Retinal pigment epithelial cell (primary cell): ENCODE data around the gene STARD10.

ENCODE experiments used
- DNase-seq: peaks from one replicate; pipeline ENCODE4 v3.0.0-alpha.2; 2010; ENCODE audit warnings: low read depth
- H3K4me3 ChIP-seq: 2 replicates; pipeline ENCODE4 v1.5.1; 2011; ENCODE audit warnings: mild to moderate bottlenecking, low read length, control low read depth, moderate library complexity
- CTCF ChIP-seq: conservative IDR thresholded peaks from 2 replicates; pipeline ENCODE4 v1.5.1; 2011; ENCODE audit warnings: low read depth, low read length, control low read depth, inconsistent platforms

The STARD10 gene

DNA sequence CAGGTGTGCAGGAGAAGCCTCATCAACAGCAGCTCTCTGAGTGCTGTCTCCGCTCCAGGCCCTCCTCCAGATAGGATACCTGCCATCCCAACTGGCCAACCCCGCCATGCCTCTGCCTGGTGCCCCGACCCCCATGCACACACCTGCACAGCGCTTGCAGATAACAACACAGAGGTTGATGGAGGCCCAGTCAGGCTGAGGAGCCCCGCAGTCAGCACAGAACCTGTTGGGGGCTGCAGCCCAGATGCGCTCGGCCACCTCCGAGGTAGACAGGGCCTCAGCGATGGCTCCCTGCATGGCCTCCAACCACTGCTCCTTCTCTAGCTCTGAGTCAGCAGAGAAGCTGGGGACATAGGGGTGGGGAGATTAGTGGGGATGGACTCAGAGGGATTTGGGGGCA lies 86.8 kb downstream of the STARD10 start:
- TF ChIP-seq CTCF = no peak
- no peak for DNase-seq
- no peak overlapping the region for H3K4me3 ChIP-seq

GRCh38 chr11:72706579-72706978 lies 87.3 kb downstream of the STARD10 start:
- DNase-seq = no peak
- no peak for TF ChIP-seq CTCF
- no peak overlapping the region for H3K4me3 ChIP-seq

GRCh38 chr11:72705442-72706365 lies 88.1 kb downstream of the STARD10 start:
- no peak for DNase-seq
- no peak overlapping the region for H3K4me3 ChIP-seq
- TF ChIP-seq CTCF = no peak

DNA sequence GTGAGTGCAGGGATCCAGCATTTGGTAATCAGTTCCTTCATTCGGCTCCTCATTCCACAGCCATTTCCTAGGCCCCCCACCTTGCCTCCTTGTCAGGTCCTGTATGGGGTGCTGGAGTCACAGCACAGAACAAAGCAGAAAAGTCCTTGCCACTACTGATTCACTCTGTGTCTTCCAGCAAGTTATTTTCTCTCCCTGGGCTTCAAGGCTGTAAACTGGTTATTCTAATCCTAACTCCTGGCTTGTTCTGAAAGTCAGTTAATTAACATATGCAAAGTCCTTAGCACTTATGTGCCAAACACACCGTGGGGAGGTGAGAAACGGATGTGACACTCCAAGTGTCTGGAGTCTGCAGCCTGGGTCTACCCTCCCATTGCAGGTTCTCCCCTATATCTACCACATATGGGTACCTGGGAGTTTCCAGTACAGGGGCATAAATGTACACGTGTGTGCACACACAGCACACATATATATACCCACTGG lies 89.0 kb downstream of the STARD10 start:
- DNase-seq = no peak
- no peak overlapping the region for H3K4me3 ChIP-seq
- no peak for TF ChIP-seq CTCF
